GM21723 (cell line): ENCODE data around the gene PARK7.
"Not testable (repeated sequence)": the region's sequence is repeated elsewhere in the genome, so short reads cannot be mapped to it uniquely, and the experiment has no call there.

Experiments
- ATAC-seq: cut with Tn5 transposase; IDR thresholded peaks from one replicate; pipeline ENCODE4 v1.9.1; 2021; ENCODE audit warnings: mild to moderate bottlenecking, moderate library complexity; ENCODE audit not compliant: unreplicated experiment

The PARK7 gene

GRCh38 chr1:7961216-7962013 is at the start of gene PARK7:
Gene PARK7 (plus strand): TSS chr1:7961711. CDS start chr1:7962786, 1,075 bp downstream.
- ATAC-seq: peak; percentile 96

- no peak for ATAC-seq
Observed at GRCh38 chr1:7912145-7912544, 49.4 kb upstream of the PARK7 start.

DNA sequence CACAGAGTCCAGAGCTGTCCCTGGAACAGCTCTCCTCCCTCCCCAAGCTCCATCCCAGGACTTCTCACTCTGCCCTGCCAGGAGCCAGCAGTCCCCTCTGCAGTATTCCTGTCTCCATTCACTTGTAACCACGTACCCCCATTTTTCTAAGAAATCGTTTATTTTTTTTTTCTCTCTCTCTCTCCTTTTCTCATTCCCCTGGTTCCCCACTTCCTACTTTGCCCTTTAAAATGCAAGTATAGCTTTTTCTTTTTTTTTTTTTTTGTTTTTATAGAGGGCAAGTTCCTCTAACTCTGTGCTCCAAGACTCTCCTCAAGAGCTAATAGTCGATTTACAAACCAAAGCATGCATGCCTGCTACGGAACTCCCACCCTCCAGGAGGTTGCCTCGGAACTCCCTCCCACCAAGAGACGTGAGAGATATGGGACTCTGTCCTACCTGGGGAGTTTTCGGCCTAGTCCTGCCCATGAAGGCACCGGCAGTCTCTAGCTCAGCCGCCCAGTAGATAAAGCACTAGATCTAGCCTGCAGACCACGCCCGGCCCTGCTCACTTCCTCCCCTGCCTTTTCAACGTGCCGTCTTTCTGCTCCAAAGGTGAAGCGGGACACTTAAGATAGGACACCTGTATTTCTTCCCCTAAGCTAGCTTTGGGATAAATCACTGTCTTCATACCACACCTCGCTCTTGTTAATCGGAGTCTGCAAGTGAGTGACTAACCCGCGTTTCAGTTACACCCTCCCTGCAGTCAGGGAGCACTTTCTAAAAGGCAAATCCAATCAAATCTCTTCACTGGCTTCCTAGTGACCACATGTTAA is 48.6 kb upstream of the PARK7 start:
- ATAC-seq: no peak

DNA sequence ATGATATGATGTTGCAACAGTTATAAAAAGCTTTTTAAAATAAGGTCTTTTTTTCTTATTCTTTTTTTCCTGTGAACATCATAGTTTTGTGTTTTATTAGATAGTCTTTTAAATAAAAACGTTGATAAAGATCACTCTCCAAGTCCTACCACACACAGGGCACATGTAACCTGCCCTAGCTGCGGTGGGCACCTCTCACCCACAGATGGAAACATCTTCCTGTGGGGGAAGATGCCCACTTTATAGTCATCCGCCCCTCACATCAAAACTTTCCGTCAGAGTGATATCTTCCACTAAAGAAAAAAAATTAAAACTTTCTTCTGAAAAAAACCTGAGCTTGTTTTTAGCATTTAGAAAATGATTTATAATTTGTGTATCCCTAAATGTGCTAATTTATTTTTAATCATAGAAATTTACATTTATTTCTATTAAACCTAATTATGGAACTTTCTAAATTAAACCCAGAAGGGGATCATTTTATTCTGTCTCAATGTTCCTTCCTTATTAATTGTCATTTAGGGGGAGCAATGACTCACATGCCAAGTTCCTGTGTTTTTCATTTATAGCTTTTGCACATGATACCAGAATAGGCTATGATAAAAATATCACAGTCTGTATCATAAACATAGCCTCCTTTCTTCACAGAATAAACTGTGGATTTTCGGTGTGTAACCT is 45.5 kb upstream of the PARK7 start:
- no peak for ATAC-seq

DNA sequence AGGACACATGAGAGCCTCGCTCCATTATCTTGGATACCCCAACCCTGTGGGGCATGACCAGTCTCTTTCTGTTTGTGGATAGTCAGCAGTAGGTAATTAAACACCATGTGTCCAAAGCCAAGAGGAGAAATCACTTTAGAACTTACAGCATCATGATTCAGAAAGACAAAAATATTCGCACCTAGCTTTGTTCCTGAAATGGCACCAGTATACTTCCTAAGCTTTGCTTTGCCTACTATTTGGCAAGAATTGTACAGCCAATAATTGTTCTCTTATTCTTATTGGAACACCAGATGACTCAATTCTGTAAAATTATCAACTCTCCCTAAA is 45.0 kb upstream of the PARK7 start:
- no peak for ATAC-seq

DNA sequence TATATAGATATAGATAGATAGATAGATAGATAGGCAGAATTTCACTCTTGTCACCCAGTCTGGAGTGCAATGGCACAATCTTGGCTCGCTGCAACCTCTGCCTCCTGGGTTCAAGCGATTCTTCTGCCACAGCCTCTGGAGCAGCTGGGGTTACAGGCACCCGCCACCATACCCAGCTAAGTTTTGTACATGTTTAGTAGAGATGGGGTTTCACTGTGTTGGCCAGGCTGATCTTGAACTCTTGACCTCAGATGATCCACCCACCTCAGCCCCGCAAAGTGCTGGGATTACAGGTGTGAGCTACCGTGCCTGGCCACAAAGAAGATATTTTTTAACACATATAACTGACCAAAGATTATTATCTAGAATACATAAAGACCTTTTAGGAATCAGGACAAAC is 43.5 kb upstream of the PARK7 start:
- not testable (repeated sequence) for ATAC-seq

DNA sequence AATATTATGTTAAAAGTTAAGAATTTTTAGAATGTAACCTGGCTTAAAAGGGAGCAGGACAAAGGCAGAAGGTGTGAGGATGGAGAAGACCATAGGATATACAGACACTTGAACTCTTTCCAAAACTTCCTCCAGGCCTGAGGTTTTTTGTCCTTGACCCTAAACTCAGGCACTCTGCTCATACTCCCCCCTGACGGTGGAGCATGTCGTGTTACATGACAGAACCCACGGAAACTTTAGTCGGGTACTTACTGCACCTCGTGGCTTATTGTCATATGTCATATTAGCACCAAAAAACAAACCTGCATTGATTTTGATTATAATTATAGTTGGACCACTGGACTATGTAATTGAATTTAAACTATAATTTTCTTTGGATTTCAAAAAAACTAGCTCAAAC is 41.6 kb upstream of the PARK7 start:
- ATAC-seq: no peak

- ATAC-seq: no peak
Observed at GRCh38 chr1:7921796-7922195, 39.7 kb upstream of the PARK7 start.

GRCh38 chr1:7922301-7922700 is 39.2 kb upstream of the PARK7 start:
- ATAC-seq: no peak

GRCh38 chr1:7927061-7927460 is 34.5 kb upstream of the PARK7 start:
- not testable (repeated sequence) for ATAC-seq

- no peak for ATAC-seq
Observed at GRCh38 chr1:7928247-7928646, 33.3 kb upstream of the PARK7 start.

- no peak for ATAC-seq
Observed at GRCh38 chr1:7929637-7930036, 31.9 kb upstream of the PARK7 start.

- no peak for ATAC-seq
Observed at GRCh38 chr1:7930645-7931445, 30.7 kb upstream of the PARK7 start.

DNA sequence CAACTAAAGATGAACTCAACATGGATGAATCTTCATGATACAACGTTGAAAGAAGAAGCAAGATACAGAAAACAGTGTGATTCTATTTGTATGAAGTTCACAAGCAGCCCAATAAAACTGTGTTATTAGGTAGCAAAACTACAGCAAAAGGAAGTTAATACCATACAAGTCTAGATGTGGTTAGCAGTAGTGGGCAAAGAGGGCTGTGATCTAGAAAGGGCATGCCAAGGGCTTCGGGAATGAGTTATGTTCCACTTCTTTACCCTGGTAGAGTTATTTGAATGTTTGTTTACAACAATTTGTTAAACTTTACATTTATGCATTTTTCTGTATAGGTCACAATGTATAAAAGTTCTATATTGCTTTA is 30.1 kb upstream of the PARK7 start:
- no peak for ATAC-seq

DNA sequence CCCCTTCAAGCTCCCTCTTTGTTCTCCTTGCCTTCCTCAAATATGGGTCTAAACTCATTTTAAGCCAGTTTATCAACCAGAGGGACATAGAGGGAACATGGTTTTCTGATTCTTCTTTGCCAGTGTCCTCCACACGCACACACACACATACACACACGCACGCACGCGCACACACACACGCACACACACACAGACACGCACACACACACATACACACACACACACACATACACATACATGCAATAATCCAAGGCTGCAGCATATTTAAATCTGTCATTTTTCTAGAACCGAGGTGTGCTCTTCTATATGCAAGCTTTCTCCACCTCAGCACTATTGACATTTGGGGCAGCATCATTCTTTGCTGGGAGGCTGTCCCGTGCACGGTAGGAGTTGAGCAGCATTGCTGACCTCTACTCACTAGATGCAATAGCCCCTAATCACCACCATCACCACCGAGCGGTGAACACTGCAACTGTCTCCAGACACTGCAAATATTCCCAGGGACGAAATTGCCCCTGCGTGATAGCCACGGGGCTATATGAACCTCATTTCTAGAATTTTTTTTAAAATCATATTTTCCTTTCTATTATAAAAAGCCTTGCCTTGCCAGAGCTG is 28.9 kb upstream of the PARK7 start:
- ATAC-seq: no peak

GRCh38 chr1:7938070-7938469 is 23.4 kb upstream of the PARK7 start:
- ATAC-seq: no peak

DNA sequence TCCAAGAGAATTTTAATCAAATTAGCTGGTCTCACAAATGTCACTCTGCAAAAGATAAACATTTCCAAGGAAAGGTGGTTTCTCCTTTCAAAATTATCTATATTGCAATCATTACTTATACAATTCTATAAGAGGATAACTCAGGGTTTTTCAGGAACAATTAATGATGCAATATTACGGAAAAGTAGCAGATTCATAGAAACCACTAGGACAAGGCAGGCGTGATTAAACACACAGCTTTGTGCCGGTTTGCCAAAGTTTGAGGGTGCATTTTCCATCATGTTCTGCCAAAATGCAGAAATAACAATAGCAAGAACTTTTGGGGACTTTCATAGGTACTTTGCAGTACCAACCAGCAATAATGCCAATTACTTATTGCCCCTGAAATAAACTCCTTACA is 21.5 kb upstream of the PARK7 start:
- no peak for ATAC-seq

DNA sequence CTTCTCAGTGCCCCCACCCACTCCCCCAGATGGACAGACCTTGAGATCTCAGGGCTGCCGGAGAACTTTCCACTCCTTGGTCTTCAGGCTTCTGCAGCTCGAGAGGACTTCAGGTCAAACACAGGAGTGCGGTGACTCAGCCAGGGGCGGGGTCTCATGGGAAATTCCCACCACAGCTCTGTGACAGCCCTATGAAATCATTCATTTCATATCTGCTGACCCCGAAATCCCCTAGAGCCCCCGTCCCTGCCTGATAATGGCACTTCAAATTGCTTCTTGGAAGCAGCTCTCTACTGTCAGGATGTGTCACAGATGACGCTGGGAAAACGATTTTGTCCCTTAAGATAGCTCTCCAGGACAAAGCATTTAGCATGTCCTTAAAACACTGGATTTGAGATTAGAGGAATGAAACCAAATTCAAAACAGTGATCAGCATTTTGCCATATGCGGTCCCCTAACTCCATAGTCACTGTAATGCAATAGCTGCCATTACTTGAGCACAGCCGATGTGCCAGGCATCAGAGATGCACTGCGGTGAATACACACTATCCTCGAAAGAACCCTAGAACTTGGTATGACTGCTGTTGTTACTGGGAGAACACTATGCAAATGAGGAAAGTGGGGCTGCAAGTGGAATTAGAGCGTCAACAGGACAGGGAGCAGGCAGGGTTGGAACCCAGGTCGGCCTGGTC is 20.6 kb upstream of the PARK7 start, which contains the start of gene TNFRSF9:
TNFRSF9 (minus strand) TSS at position 95 of the 692 bp plus-strand sequence. CDS start 845 bp downstream, outside the sequence.
- no peak for ATAC-seq

DNA sequence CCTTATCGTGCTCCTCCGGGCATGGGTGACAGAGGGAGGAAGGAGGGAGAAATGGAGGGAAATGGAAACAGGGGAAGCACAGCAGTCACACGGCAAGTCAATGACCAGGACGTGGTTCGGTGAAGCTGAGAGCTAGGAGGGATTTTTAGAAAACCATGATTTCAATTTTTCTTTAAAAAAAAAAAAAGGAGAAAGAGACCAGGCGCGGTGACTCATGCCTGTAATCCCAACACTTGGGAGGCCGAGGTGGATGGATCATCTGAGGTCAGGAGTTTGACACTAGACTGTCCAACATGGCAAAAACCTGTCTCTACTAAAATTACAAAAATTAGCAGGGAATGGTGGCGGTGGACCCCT is 20.1 kb upstream of the PARK7 start:
- ATAC-seq: no peak
